ENCODE measurements around the gene SDHA. TPM values are rescaled to one million over a fixed set of nuclear protein-coding genes. Genes with fewer than 3 reads are reported as not detected.

The SDHA gene
- total RNA-seq, 1 donor from 2014 or later: 91.7 TPM

- peaks cover 11% of the 10 kb centered on the region for H3K4me1 Mint-ChIP-seq (ENCODE audit: low read depth, unreplicated experiment)
- no peaks in the 10 kb centered on the region for H3K9me3 Mint-ChIP-seq (ENCODE audit: unreplicated experiment)
- Histone ChIP-seq H3K27ac (ENCODE audit: low read depth, low read length) (no peak overlapping the region), H4K20me1 (ENCODE audit: insufficient read depth, low read length) (peaks cover 87% of the 10 kb centered on the region), H3K4me1 (ENCODE audit: insufficient read depth, low read length) (peaks cover 9% of the 10 kb centered on the region), H3K36me3 (ENCODE audit: insufficient read depth, low read length) (peaks cover 6% of the 10 kb centered on the region), H3K79me2 (ENCODE audit: insufficient read depth, low read length) (peaks cover 31% of the 10 kb centered on the region), H3K9me3 (ENCODE audit: insufficient read depth, low read depth, low read length) (no peaks in the 10 kb centered on the region), H3K27me3 (ENCODE audit: insufficient read depth, low read length) (no peaks in the 10 kb centered on the region), H2AFZ (ENCODE audit: low read depth, low read length) (no peak overlapping the region), H3K4me2 (ENCODE audit: low read length) (no peak overlapping the region), H3K9ac (ENCODE audit: low read length) (no peak overlapping the region), H3K4me3 (ENCODE audit: insufficient read depth, low read depth, low read length) (no peak overlapping the region)
- no peak for DNase-seq (ENCODE audit: low read depth)
- no peaks in the 10 kb centered on the region for H3K27me3 Mint-ChIP-seq (ENCODE audit: low read depth, unreplicated experiment)
- H3K27ac Mint-ChIP-seq (ENCODE audit: unreplicated experiment): no peak overlapping the region
- peaks cover 21% of the 10 kb centered on the region for H3K36me3 Mint-ChIP-seq (ENCODE audit: low read depth, unreplicated experiment)
- TF ChIP-seq EZH2 (IDR thresholded peaks at IDR 0.05; ENCODE audit: insufficient read depth, low read length): no peak
- TF ChIP-seq CTCF (IDR thresholded peaks at IDR 0.05; ENCODE audit: insufficient read depth, low read depth, low read length): no peak
- FAIRE-seq: no peak
- H3K4me3 Mint-ChIP-seq (ENCODE audit: unreplicated experiment): no peak overlapping the region
These were observed 86.9 kb downstream of the SDHA start for GRCh38 chr5:305050-305449.

GRCh38 chr5:305459-305858 is 87.3 kb downstream of the SDHA start:
- Histone ChIP-seq H3K27me3 (ENCODE audit: insufficient read depth, low read length) (no peaks in the 10 kb centered on the region), H3K79me2 (ENCODE audit: insufficient read depth, low read length) (peaks cover 34% of the 10 kb centered on the region), H3K9ac (ENCODE audit: low read length) (no peak overlapping the region), H3K4me3 (ENCODE audit: insufficient read depth, low read depth, low read length) (no peak overlapping the region), H4K20me1 (ENCODE audit: insufficient read depth, low read length) (peaks cover 87% of the 10 kb centered on the region), H3K4me2 (ENCODE audit: low read length) (no peak overlapping the region), H3K36me3 (ENCODE audit: insufficient read depth, low read length) (peaks cover 6% of the 10 kb centered on the region), H3K27ac (ENCODE audit: low read depth, low read length) (no peak overlapping the region), H3K9me3 (ENCODE audit: insufficient read depth, low read depth, low read length) (no peaks in the 10 kb centered on the region), H3K4me1 (ENCODE audit: insufficient read depth, low read length) (peaks cover 13% of the 10 kb centered on the region), H2AFZ (ENCODE audit: low read depth, low read length) (no peak overlapping the region)
- Mint-ChIP-seq H3K27ac (ENCODE audit: unreplicated experiment) (no peak overlapping the region), H3K9me3 (ENCODE audit: unreplicated experiment) (no peaks in the 10 kb centered on the region), H3K27me3 (ENCODE audit: low read depth, unreplicated experiment) (no peaks in the 10 kb centered on the region), H3K4me1 (ENCODE audit: low read depth, unreplicated experiment) (peaks cover 11% of the 10 kb centered on the region), H3K36me3 (ENCODE audit: low read depth, unreplicated experiment) (peaks cover 21% of the 10 kb centered on the region), H3K4me3 (ENCODE audit: unreplicated experiment) (no peak overlapping the region)
- DNase-seq (ENCODE audit: low read depth) (no peak), FAIRE-seq (no peak)
- TF ChIP-seq EZH2 (IDR thresholded peaks at IDR 0.05; ENCODE audit: insufficient read depth, low read length) (no peak), CTCF (IDR thresholded peaks at IDR 0.05; ENCODE audit: insufficient read depth, low read depth, low read length) (no peak)

GRCh38 chr5:306011-306805 is 88.1 kb downstream of the SDHA start:
- Histone ChIP-seq H3K79me2 (ENCODE audit: insufficient read depth, low read length) (peaks cover 26% of the 10 kb centered on the region), H3K27me3 (ENCODE audit: insufficient read depth, low read length) (no peaks in the 10 kb centered on the region), H3K9ac (ENCODE audit: low read length) (no peak overlapping the region), H2AFZ (ENCODE audit: low read depth, low read length) (no peak overlapping the region), H3K9me3 (ENCODE audit: insufficient read depth, low read depth, low read length) (no peaks in the 10 kb centered on the region), H3K4me2 (ENCODE audit: low read length) (no peak overlapping the region), H3K36me3 (ENCODE audit: insufficient read depth, low read length) (peaks cover 6% of the 10 kb centered on the region), H3K4me3 (ENCODE audit: insufficient read depth, low read depth, low read length) (no peak overlapping the region), H4K20me1 (ENCODE audit: insufficient read depth, low read length) (peaks cover 86% of the 10 kb centered on the region), H3K4me1 (ENCODE audit: insufficient read depth, low read length) (peaks cover 21% of the 10 kb centered on the region), H3K27ac (ENCODE audit: low read depth, low read length) (no peak overlapping the region)
- FAIRE-seq (no peak), DNase-seq (ENCODE audit: low read depth) (no peak)
- Mint-ChIP-seq H3K4me1 (ENCODE audit: low read depth, unreplicated experiment) (peaks cover 9% of the 10 kb centered on the region), H3K4me3 (ENCODE audit: unreplicated experiment) (no peak overlapping the region), H3K36me3 (ENCODE audit: low read depth, unreplicated experiment) (peaks cover 21% of the 10 kb centered on the region), H3K9me3 (ENCODE audit: unreplicated experiment) (no peaks in the 10 kb centered on the region), H3K27me3 (ENCODE audit: low read depth, unreplicated experiment) (no peaks in the 10 kb centered on the region), H3K27ac (ENCODE audit: unreplicated experiment) (no peak overlapping the region)
- no peak for TF ChIP-seq CTCF (IDR thresholded peaks at IDR 0.05; ENCODE audit: insufficient read depth, low read depth, low read length)
- no peak for TF ChIP-seq EZH2 (IDR thresholded peaks at IDR 0.05; ENCODE audit: insufficient read depth, low read length)

Data from astrocyte (in vitro differentiated cells and primary cell).